Measurements from ENCODE around the gene CSTF1. TPM values are rescaled to one million over a fixed set of nuclear protein-coding genes. Genes with fewer than 3 reads are reported as not detected.

Gene CSTF1
- total and polyA plus RNA-seq, 2 of the 8 experiments (the other 6 are each of a cell fraction or from before 2014, with no cell fraction given) = 59.4 to 83.5 TPM

- peak; percentile 88 to 92 (median 90) for TF ChIP-seq CTCF (IDR thresholded peaks at IDR 0.05; ENCODE audit: control extremely low read depth in 1 of 3, insufficient read depth in 1 of 3, low read depth in 1 of 3, low read length in 3 of 3)
Measured at GRCh38 chr20:56343861-56344381, 48.5 kb upstream of the CSTF1 start (continued).
